Uterus (tissue), 2 donors: Measurements from ENCODE around the gene EML6.

Experiments
- CTCF ChIP-seq, 4 experiments: fragments of 200-600 bp in 2 of 4; fragments of 450-650 bp in 2 of 4; sonication (generic) in 2 of 4; IDR thresholded peaks; one replicate each; pipeline ENCODE4 v1.5.1; 2016 to 2019; ENCODE audit warnings: antibody characterized with exemption in 4 of 4, mild to moderate bottlenecking in 2 of 4, moderate library complexity in 1 of 4
- POLR2A ChIP-seq, 2 donors: fragments of 450-650 bp; IDR thresholded peaks; one replicate each; pipeline ENCODE4 v1.6.1; 2016; ENCODE audit warnings: antibody characterized with exemption in 2 of 2, mild to moderate bottlenecking in 1 of 2, moderate library complexity in 1 of 2

GRCh38 chr2:54904836-54905235 is 181.4 kb downstream of the EML6 start:
- no peak for TF ChIP-seq CTCF (IDR thresholded peaks at IDR 0.05)
- no peak for TF ChIP-seq POLR2A (IDR thresholded peaks at IDR 0.05)
